Measurements from ENCODE around the gene FAM81A. TPM values are rescaled to one million over a fixed set of nuclear protein-coding genes. Genes with fewer than 3 reads are reported as not detected.
A peak's percentile ranks its signal among the peaks of the same experiment; 100 is the strongest.

Gene FAM81A
- total RNA-seq, 2 experiments from 2014 or later: 4.6 to 4.7 TPM

DNA sequence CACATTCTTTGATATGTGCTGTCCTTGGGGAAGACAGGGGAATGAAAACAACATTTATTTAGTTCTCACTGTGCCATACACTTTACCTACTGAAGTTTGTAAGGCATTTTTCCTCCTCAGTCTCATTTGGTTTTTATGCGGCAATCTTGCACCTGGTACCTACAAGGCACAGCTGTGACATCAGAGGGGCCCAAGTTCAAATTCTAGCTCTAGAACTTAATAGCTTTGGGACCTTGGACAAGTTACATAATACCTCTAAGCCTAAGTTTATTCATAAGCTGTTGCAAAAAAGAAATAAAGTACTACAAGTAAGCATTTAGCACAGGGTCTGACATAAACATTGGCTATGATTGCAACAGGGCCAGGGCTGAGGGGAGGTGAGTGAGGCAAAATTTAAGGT is 5.6 kb upstream of the FAM81A start:
- Mint-ChIP-seq H3K4me1 (ENCODE audit: low read depth) (peaks cover 8% of the 10 kb centered on the region), H3K36me3 (ENCODE audit: low read depth) (peaks cover 3% of the 10 kb centered on the region), H3K4me3 (no peak overlapping the region), H3K27me3 (ENCODE audit: low read depth) (peaks cover 48% of the 10 kb centered on the region), H3K9me3 (ENCODE audit: insufficient read depth) (peaks cover 8% of the 10 kb centered on the region), H3K27ac (no peak overlapping the region)
- DNase-seq (no peak), ATAC-seq (no peak)
- ChIA-PET POLR2A (no interaction called here), CTCF (no interaction called here)

DNA sequence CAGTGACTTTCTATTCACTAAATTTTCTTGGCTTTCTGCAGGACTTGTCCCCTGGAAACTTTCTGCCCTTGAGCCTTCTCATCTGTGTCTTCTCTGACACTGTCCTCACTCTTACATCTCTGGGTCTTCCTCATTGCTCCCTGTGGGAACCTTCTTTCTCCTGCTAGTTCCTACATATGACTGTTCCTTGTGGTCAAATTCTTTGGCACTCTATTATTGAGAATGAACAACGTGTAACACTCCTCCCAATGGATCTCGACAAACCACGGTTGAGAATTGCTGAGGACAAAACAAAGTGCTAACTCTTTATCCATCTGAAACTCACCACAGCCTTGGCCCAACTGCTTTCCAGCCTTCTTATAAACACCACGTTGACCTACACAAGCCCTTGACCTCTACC is 3.5 kb upstream of the FAM81A start:
- DNase-seq (no peak), ATAC-seq (no peak)
- Mint-ChIP-seq H3K27me3 (ENCODE audit: low read depth) (peaks cover 59% of the 10 kb centered on the region), H3K36me3 (ENCODE audit: low read depth) (peaks cover 3% of the 10 kb centered on the region), H3K27ac (no peak overlapping the region), H3K4me3 (no peak overlapping the region), H3K9me3 (ENCODE audit: insufficient read depth) (peaks cover 4% of the 10 kb centered on the region), H3K4me1 (ENCODE audit: low read depth) (peaks cover 21% of the 10 kb centered on the region)
- ChIA-PET POLR2A (no interaction called here), CTCF (no interaction called here)

DNA sequence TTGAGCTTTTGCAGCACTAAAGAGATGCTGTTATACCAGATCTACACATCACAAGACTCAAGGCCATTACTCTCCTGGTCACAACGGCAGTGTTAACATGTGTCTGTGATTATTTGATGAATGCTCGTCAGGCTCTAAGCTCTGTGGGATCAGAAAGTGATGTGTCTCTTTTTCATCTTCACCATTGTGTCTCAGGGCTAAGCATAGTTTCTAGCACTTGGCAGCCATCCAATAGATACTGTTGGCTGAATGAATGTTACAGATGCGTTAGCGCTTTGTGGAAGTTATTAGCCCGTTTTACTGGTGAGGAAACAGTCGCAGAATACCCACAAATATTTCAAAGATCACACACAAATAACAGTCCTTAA is 1.2 kb upstream of the FAM81A start:
- ATAC-seq (no peak), DNase-seq (no peak)
- peak overlapping the region; percentile 80 for H3K4me3 Mint-ChIP-seq
- peaks cover 3% of the 10 kb centered on the region for H3K36me3 Mint-ChIP-seq (ENCODE audit: low read depth)
- CTCF ChIA-PET: interaction anchor here (2.2 kb wide), 1 partner anchor 190 kb away, joined by 5 read pairs; no protein-coding TSS in a partner anchor
- H3K27me3 Mint-ChIP-seq (ENCODE audit: low read depth): peaks cover 70% of the 10 kb centered on the region
- POLR2A ChIA-PET: no interaction called here
- H3K4me1 Mint-ChIP-seq (ENCODE audit: low read depth): peaks cover 21% of the 10 kb centered on the region
- H3K9me3 Mint-ChIP-seq (ENCODE audit: insufficient read depth): no peaks in the 10 kb centered on the region
- no peak overlapping the region for H3K27ac Mint-ChIP-seq

DNA sequence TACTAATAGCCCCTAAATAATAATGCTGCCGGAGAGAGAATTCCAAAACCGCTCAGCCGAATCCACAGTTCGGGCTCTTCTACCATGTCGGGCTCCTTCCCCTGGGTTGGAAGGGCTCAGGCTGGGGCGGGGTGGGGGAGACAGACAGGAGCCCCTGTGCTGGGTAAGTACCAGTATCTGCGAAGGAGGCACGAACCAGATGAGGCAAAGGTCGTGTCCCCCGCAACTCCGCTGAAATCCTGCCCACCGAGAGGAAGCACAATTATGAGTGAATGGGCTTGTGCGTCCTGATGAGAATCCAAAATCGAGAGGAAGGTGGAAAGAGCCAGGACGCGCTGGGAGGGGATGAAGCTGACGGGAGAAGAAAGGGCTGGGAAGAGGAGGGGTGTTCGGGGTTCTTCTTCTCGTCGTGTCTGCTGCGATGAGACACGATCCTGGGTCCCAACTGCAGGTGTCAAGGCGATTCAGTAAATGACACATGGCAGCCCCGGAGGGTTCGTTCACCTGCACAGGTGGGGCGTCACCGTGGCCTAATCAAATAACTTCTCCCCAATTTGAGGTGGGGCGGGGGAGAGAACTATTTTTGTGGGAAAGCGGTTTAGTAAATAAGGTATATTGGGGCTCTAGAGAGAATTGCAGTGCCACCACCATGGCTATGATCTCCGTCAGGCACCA is 707 bp upstream of the FAM81A start:
- POLR2A ChIA-PET: no interaction called here
- Mint-ChIP-seq H3K27ac (no peak overlapping the region), H3K27me3 (ENCODE audit: low read depth) (peaks cover 71% of the 10 kb centered on the region), H3K4me1 (ENCODE audit: low read depth) (peaks cover 21% of the 10 kb centered on the region), H3K36me3 (ENCODE audit: low read depth) (peaks cover 3% of the 10 kb centered on the region), H3K9me3 (ENCODE audit: insufficient read depth) (no peaks in the 10 kb centered on the region), H3K4me3 (peak overlapping the region; percentile 80)
- CTCF ChIA-PET: interaction anchor here (1.0 to 2.2 kb wide), 2 partner anchors 70 to 190 kb away, joined by 3 to 5 read pairs; no protein-coding TSS in a partner anchor
- ATAC-seq: no peak
- DNase-seq: no peak

DNA sequence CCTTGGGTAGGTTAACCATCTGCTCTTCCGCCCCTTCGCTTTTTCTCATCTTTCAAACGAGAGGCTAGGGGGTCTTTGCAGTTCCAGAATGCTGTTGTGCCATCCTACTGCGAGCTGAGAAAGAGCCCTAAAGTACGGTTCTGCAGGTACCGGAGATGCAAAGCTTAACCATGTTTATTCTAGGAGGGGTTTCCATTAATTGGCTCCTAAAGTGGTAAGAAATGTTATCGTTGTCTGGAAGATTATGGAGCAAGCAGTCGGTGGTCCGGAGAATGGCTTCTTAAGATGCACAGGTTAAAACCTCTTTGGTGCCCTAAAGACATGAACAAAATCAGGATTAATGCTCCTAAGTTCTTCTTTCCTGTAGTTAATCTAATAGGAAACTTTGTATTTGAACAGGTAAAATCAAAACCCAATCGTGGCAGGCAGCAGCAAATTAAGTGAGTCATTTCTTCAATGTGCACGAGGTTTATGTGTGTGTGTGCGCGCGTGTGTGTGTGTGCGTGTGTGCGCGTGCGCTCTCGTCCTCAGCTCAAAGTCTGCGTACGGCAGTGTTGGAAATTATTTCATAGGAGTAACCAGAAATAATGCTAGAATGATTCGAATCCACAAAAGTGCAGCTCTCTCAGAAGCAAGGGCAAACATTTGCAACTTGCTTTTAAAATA is 772 bp downstream of the FAM81A start:
- Mint-ChIP-seq H3K9me3 (ENCODE audit: insufficient read depth) (no peaks in the 10 kb centered on the region), H3K27ac (no peak overlapping the region), H3K36me3 (ENCODE audit: low read depth) (peaks cover 3% of the 10 kb centered on the region), H3K4me3 (peak overlapping the region; percentile 72), H3K27me3 (ENCODE audit: low read depth) (peaks cover 70% of the 10 kb centered on the region), H3K4me1 (ENCODE audit: low read depth) (peaks cover 21% of the 10 kb centered on the region)
- no peak for ATAC-seq
- no peak for DNase-seq
- CTCF ChIA-PET: interaction anchor here (1.1 to 2.2 kb wide), 2 partner anchors 54 to 192 kb away, joined by 4 to 5 read pairs; no protein-coding TSS in a partner anchor
- POLR2A ChIA-PET: no interaction called here

DNA sequence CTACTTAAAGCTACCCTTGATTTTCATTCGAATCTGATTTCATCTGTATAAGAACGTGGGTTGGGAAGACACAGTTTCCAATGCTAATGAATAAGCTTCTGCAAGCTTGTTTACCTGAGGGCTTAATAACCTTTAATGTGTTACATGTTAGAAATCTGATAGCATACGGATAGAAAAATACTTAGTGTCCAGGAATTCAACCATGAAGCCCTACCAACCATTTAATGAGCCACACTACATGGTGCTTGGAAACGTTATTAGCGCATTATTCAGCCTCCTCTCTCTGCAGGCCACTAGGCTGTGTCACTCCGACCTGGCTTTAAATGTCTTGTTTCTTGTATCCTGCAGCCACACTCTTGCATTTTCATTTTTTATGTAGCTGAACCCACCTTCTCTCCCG is 1.6 kb downstream of the FAM81A start:
- DNase-seq: no peak
- ChIA-PET CTCF (no interaction called here), POLR2A (no interaction called here)
- no peaks in the 10 kb centered on the region for H3K9me3 Mint-ChIP-seq (ENCODE audit: insufficient read depth)
- H3K27ac Mint-ChIP-seq: no peak overlapping the region
- H3K36me3 Mint-ChIP-seq (ENCODE audit: low read depth): peaks cover 3% of the 10 kb centered on the region
- H3K4me1 Mint-ChIP-seq (ENCODE audit: low read depth): peaks cover 21% of the 10 kb centered on the region
- no peak for ATAC-seq
- H3K27me3 Mint-ChIP-seq (ENCODE audit: low read depth): peaks cover 65% of the 10 kb centered on the region
- H3K4me3 Mint-ChIP-seq: no peak overlapping the region

DNA sequence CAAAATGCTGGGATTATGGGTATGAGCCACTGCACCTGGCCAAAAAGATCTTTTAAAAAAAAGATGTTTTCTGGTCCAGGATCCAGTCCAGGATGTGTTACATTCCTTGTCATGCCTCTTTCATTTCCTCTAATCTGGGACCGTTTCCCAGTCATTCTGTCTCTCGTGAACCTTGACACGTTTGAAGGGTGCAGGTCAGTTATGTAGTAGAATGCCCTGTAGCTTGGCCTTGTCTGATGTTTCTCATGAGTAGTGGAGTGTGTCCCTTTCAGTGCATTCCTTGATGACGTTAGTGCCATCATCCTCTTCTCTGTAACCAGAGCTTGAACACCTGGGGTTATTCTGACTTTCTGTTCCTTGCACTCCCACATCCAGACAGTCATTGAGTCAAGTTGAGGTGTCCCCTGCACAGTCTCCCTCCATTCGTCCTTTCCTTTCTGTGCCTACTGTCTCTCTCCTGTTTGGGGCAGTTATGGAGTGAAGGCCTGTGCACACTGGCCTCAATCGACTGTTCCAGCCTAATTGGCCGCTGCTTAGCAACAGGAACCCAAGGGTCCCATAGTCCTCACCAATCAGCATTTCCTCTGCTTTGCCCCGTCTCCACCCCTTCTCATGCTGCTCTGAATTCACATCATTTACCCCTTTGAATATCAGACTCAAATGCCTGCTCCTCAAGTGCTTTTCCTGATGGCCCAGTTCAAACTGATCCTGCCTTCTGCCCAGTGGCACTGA is 5.5 kb downstream of the FAM81A start:
- CTCF ChIA-PET: no interaction called here
- Mint-ChIP-seq H3K4me1 (ENCODE audit: low read depth) (peaks cover 25% of the 10 kb centered on the region), H3K36me3 (ENCODE audit: low read depth) (peaks cover 3% of the 10 kb centered on the region), H3K27me3 (ENCODE audit: low read depth) (peaks cover 43% of the 10 kb centered on the region), H3K4me3 (no peak overlapping the region), H3K27ac (no peak overlapping the region), H3K9me3 (ENCODE audit: insufficient read depth) (no peaks in the 10 kb centered on the region)
- DNase-seq: no peak
- POLR2A ChIA-PET: no interaction called here
- no peak for ATAC-seq

DNA sequence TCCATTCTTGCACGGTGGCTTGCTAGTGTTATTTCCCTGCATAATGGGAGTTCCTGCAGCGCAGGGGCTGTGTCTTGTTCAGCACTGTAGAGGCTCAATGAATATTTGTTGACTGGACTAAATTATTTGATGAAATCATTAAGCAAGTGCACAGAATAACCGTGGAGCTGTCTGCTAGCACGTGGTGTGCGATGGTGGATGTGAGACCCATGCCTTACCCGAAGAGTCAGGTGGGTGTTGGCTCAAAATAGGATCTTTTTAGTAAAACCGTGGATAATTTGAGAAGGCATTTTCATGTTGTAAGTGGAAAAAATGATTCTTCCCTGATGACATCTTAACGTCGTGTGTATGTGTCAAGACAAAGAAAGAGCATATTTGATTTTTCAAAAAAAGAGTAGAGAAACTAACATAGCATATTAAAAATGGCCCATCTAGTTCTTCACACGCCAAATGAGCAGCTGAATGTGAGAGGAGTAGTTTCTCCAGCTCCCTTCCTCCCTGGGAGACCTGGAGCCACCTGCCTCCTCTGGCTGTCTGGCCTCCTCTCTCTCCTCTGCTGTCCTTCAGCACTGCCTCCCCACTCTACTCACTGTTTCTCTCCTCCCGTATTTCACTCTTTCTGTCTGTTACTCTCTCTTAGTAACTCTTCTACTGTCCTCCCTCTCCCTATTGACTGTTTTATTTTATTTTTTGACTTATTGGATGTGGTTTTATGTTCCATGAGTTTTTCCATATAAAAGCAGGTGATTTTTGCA is 6.3 kb downstream of the FAM81A start:
- ATAC-seq (no peak), DNase-seq (no peak)
- H3K36me3 Mint-ChIP-seq (ENCODE audit: low read depth): peaks cover 3% of the 10 kb centered on the region
- peaks cover 36% of the 10 kb centered on the region for H3K27me3 Mint-ChIP-seq (ENCODE audit: low read depth)
- ChIA-PET POLR2A (no interaction called here), CTCF (interaction anchor here (1.0 kb wide), 1 partner anchor 239 kb away, joined by 3 read pairs; no protein-coding TSS in a partner anchor)
- peaks cover 20% of the 10 kb centered on the region for H3K4me1 Mint-ChIP-seq (ENCODE audit: low read depth)
- no peak overlapping the region for H3K4me3 Mint-ChIP-seq
- H3K9me3 Mint-ChIP-seq (ENCODE audit: insufficient read depth): no peaks in the 10 kb centered on the region
- H3K27ac Mint-ChIP-seq: no peak overlapping the region

DNA sequence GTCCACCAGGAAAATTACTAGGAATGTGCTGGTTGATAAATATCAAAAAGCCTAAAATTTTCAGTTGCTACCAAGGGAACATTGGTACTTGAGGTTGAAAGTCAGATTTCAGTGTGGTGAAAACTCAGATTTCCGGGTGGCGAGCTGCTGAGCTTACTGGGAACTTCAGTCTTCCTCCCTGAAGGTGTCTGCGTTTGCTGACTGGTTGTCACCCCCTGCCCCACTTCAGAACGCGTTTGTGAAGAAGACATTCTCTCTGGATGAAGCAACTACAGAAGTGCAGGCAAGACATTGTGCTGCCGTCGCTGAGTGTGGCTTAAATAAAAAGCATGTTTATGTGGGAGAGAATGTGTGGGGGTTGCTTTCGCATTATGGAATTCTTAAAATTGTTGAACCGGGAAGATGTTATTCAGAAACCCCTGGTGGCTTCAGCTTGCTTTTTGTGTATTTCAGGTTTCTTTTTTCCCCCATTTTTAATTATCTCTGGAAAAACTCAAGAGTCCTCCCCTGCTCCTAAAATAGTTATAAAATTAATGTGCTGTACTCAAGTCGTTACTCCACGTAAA is 7.1 kb downstream of the FAM81A start:
- POLR2A ChIA-PET: no interaction called here
- Mint-ChIP-seq H3K4me1 (ENCODE audit: low read depth) (peaks cover 20% of the 10 kb centered on the region), H3K27me3 (ENCODE audit: low read depth) (peaks cover 29% of the 10 kb centered on the region), H3K27ac (no peak overlapping the region), H3K4me3 (no peak overlapping the region), H3K36me3 (ENCODE audit: low read depth) (peaks cover 3% of the 10 kb centered on the region), H3K9me3 (ENCODE audit: insufficient read depth) (no peaks in the 10 kb centered on the region)
- no peak for ATAC-seq
- no peak for DNase-seq
- CTCF ChIA-PET: interaction anchor here (1.0 kb wide), 1 partner anchor 239 kb away, joined by 3 read pairs; no protein-coding TSS in a partner anchor

DNA sequence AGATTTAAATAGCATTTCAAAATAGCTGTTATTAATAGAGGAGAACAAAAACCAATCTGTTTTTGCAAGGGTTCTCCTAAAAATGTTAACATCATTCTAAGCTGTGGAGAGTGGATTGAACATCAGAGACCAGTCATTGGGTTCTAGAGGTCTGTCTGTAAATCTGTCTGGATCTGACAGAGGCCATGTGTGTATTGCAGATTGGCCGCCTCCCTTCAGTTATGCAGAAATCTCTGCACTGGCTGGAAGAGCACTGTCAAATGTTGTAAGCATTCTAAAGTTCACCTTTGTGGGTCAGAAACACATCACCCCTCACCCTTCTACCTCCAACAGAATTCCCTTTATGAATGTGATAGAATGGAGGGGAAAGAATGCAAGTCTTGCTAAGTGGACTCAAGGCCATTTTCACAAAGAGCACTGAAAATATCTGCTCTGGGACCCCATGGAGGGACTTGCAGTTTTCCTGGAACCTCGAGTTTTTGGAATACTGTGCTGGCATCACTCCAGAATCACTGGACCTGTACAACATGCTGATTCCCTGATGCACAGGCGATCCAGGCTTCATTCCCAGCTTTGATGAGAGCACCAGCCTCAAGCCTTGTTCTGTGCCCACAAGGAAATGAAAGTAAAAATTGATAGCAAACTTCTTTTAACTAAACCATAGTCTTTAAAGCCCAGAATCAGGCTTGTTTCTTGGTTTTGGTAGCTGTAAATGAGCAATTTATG is 8.4 kb downstream of the FAM81A start:
- DNase-seq (no peak), ATAC-seq (no peak)
- Mint-ChIP-seq H3K4me3 (no peak overlapping the region), H3K36me3 (ENCODE audit: low read depth) (no peaks in the 10 kb centered on the region), H3K9me3 (ENCODE audit: insufficient read depth) (no peaks in the 10 kb centered on the region), H3K4me1 (ENCODE audit: low read depth) (peaks cover 20% of the 10 kb centered on the region), H3K27ac (no peak overlapping the region), H3K27me3 (ENCODE audit: low read depth) (peaks cover 21% of the 10 kb centered on the region)
- ChIA-PET CTCF (interaction anchor here (0.8 kb wide), 1 partner anchor 466 kb away, joined by 3 read pairs; no protein-coding TSS in a partner anchor), POLR2A (no interaction called here)

DNA sequence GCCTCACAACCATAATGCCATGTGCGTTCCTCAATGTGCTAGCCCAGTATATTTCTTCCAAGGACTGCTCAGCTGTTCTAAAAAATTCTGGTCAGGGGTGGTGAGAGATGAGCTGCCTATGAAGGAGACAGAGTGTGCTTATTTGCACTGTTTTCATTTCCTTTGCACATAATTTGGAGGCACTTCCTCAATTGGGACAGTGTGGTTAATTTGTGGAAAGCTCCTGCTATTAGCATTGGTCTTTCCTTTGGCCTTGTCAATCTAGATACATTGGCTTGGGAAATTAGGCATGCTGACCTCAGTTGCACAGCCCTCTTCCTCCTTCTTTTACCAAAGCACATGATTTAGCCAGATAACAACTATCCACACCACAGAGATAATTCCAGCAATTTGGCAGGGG is 9.4 kb downstream of the FAM81A start:
- no peaks in the 10 kb centered on the region for H3K36me3 Mint-ChIP-seq (ENCODE audit: low read depth)
- no peak overlapping the region for H3K4me3 Mint-ChIP-seq
- no peak for ATAC-seq
- H3K9me3 Mint-ChIP-seq (ENCODE audit: insufficient read depth): no peaks in the 10 kb centered on the region
- H3K27ac Mint-ChIP-seq: peak overlapping the region; percentile 54
- H3K4me1 Mint-ChIP-seq (ENCODE audit: low read depth): peaks cover 20% of the 10 kb centered on the region
- ChIA-PET CTCF (no interaction called here), POLR2A (no interaction called here)
- peaks cover 19% of the 10 kb centered on the region for H3K27me3 Mint-ChIP-seq (ENCODE audit: low read depth)
- DNase-seq: no peak
